ENCODE results near the gene RPH3AL. TPM values are rescaled to one million over a fixed set of nuclear protein-coding genes. Genes with fewer than 3 reads are reported as not detected.

The RPH3AL gene
- total RNA-seq, 2 donors from 2014 or later: 2.6 to 6.8 TPM

DNA sequence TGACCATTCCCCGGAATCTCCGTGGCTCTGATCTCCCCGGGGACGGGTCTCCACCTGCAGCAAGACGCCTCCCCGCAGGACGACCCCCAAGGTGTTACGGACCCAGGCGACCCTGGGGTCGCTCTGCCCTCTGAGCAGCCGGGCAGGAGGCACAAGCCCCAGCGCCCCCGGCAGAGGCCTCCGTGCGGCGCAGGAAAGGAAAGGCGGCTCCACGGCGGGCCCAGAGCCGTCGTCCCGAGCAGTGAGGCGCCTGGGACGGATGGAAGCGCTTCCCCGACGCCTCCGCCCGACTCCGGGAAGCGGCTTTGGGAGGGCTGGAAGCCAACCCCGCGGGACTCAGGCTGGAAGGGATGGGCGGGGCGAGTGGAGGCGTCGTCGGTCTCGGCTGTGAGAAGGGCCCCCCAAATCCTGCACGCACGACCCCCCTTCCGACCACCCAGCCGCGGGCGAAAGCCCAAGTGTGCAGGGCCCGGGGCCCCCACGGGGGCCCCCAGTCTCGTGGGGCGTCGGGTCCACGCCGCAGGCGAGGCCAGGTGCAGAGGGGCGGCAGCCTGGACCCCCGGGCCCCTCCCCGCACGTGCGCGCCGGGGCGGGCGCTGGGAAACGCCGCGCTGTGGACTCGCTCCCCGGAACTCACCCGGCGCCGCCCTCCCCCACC lies 32.7 kb upstream of the RPH3AL start:
- DNase-seq (ENCODE audit: low spot score) (no peak), ATAC-seq (peak in 1 of 2 donors; percentile 21)
- peaks cover 13 to 18% of the 10 kb centered on the region in 2 donors for H3K4me1 Mint-ChIP-seq (ENCODE audit: low read depth in 2 of 2)
- H3K4me3 Mint-ChIP-seq: peak overlapping the region; percentile 41
- no peaks in the 10 kb centered on the region for H3K9me3 Mint-ChIP-seq
- peaks cover 21 to 24% of the 10 kb centered on the region in 2 donors for H3K27me3 Mint-ChIP-seq
- no peak overlapping the region for H3K27ac Mint-ChIP-seq
- H3K36me3 Mint-ChIP-seq: no peaks in the 10 kb centered on the region

DNA sequence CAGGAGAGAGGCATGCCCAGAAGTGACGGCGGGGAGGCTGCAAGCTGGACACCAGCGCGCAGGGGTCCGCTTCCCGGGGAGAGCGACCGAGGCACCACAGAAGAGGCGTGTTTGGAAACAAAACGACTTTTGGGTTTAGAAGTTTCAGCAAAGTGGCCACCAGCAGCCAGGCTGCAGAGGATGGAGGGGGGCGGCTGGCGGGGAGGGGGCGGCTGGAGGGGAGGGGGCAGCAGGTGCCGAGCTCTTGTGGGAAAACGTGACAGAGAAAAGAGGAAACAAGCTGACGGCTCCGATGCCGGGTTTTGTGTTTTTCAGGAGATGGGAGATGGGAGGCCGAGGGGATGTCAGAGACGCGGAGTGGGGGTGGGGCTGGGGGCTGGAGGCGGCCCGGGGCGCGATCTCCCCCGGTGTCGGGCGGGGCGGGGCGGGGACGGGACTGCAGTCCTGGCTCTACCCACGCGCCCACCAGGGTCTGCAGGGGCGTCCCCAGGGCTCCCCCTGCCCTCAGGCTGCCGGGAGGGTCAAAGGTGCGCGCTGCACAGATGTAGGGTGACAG lies 32.1 kb upstream of the RPH3AL start:
- H3K36me3 Mint-ChIP-seq: no peaks in the 10 kb centered on the region
- peaks cover 21 to 24% of the 10 kb centered on the region in 2 donors for H3K27me3 Mint-ChIP-seq
- no peaks in the 10 kb centered on the region for H3K9me3 Mint-ChIP-seq
- ATAC-seq: no peak
- no peak for DNase-seq (ENCODE audit: low spot score)
- H3K27ac Mint-ChIP-seq: peak overlapping the region in 1 of 2 donors; percentile 5
- H3K4me3 Mint-ChIP-seq: peak overlapping the region; percentile 71
- peaks cover 13 to 18% of the 10 kb centered on the region in 2 donors for H3K4me1 Mint-ChIP-seq (ENCODE audit: low read depth in 2 of 2)

DNA sequence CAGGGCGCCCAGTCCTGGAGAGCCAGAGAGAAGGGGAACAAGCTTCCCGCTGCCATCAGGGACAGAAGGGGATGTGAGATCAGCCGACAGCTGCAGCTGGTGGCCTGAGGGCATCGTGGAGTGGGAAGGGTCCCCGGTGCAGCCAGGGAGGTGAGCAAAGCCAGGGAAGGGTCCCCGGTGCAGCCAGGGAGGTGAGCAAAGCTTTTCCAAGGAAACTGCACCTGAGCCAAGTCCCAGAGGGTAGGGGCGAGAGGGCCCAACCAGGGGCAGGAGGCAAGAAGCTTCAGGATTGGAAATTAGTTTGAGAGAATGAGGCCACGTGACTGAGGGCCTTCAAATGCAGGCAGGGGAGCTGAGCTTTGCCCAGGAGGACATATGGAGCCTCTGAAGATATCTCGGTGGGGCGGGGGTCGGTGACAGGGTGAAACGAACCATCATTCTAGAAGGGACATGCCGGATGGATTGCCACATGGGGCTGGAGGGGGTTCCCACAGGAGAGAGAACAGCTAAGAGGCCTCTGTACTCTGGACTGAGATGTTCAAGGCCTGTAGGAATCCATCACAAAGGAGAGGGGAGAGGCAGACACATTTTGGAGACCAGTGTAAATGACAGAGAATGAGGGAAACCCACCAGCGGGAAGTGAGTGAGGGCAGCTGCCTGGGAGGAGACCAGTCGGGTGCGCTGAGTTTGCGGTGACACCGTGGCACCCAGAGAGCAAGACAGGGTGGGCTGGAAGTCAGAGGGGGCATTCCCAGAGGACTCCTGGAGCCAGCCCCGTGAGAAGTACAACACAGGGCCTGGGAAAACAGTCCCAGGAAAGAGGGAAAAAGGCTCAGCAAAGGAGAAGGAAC lies 31.4 kb upstream of the RPH3AL start:
- H3K36me3 Mint-ChIP-seq: no peaks in the 10 kb centered on the region
- ATAC-seq (no peak), DNase-seq (ENCODE audit: low spot score) (no peak)
- peaks cover 21 to 24% of the 10 kb centered on the region in 2 donors for H3K27me3 Mint-ChIP-seq
- no peaks in the 10 kb centered on the region for H3K9me3 Mint-ChIP-seq
- H3K27ac Mint-ChIP-seq: peak overlapping the region in 1 of 2 donors; percentile 5
- H3K4me1 Mint-ChIP-seq (ENCODE audit: low read depth in 2 of 2): peaks cover 13 to 18% of the 10 kb centered on the region in 2 donors
- H3K4me3 Mint-ChIP-seq: peak overlapping the region; percentile 71

DNA sequence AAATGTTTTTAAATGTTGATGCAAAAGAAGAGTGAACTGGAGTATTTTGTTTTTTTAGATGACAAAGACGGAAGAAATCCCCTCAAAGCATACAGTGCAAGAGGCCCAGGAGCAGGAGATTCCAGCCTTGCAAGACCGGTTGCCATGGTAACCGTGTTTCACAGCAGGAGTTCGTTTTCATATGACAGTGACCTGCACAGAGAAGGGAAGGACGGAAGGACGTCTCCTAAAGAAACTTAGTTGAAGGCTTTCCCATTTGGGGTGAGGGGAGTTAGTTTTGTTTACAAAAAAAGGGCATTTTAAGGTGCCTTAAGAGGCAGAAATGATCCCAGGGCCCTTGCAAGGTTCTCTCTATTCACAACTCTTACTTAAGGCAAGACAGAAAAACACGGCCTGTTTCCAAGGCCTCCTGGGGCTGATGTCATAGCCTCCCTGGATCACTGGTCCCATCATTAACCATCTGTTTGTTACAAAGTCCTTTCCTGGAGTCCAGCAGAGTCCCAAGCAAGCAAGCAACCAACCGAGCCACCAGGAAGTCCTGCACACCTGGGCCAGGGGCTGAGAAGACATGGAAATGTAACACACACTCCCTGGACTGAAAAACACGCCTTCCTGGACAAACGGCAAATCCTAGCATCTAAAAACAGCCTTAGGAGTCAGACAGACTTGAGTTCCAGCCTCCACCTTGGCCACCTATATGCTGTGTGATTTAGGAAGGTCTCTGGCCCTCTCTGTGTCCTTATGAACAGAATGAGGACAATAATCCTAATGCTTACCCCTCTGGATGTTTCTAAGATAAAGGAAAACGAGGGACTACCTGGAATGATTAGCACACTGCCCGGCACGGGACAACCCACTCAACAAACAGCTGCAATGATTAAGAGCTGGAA lies 30.3 kb upstream of the RPH3AL start:
- Mint-ChIP-seq H3K27me3 (peaks cover 20 to 22% of the 10 kb centered on the region in 2 donors), H3K27ac (peak overlapping the region in 1 of 2 donors; percentile 5), H3K4me1 (ENCODE audit: low read depth in 2 of 2) (peaks cover 13 to 18% of the 10 kb centered on the region in 2 donors), H3K9me3 (no peaks in the 10 kb centered on the region), H3K36me3 (no peaks in the 10 kb centered on the region), H3K4me3 (peak overlapping the region; percentile 71)
- no peak for DNase-seq (ENCODE audit: low spot score)
- no peak for ATAC-seq

DNA sequence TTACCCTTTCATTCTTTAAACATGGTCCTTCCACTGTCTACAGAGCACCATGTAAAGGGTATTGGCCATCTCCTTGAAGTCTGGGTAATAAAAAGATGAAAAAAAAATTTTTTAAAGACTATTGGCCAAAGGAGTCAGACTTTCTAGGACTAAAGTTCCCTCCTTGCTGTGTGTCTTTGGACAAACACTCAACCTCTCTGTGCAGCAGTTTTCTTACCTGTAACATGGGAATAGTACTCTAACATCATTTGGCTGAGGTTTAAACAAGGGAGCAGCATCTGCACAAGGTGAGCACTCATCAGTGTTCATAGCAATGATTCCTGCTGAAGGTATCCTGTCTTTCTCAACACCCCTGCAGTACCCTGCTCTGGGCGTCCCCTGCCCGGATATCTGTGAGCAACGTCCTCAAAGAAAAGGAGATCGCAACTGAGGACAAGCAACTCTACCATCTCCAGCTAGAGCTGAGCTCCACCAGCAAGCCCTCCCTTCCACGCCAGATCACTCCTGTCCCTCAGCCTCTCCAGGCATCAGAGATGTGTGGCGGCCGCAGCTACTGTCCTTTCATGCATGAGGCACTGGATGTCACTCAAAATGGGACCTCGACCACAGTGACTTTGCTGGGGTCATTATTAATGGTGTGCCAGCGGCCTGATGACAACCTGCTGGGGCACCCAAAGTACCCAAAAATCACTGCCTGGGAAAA lies 29.5 kb upstream of the RPH3AL start:
- Mint-ChIP-seq H3K4me3 (no peak overlapping the region), H3K9me3 (no peaks in the 10 kb centered on the region), H3K4me1 (ENCODE audit: low read depth in 2 of 2) (peaks cover 13 to 18% of the 10 kb centered on the region in 2 donors), H3K27me3 (peaks cover 15 to 16% of the 10 kb centered on the region in 2 donors), H3K27ac (peak overlapping the region in 1 of 2 donors; percentile 15), H3K36me3 (no peaks in the 10 kb centered on the region)
- no peak for DNase-seq (ENCODE audit: low spot score)
- no peak for ATAC-seq

DNA sequence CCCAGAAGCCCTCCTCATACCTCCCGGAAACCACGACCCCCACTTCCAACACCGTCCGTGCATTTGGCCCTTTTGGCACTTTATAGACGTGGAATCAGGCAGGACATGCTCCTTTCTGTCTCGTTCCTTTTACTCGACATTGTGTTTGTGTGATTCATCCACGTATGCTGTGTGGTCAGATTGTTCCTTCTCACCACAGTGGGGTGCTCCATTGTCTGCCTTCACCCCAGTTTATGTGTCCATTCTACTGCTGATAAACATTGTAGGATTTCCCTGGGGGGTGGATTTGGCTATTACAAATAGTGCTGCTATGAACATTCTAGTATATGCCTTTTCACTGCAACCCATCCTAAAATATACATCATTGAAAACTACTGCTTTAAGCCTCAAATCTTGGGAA lies 28.9 kb upstream of the RPH3AL start:
- Mint-ChIP-seq H3K27me3 (peaks cover 10 to 11% of the 10 kb centered on the region in 2 donors), H3K4me3 (no peak overlapping the region), H3K9me3 (no peaks in the 10 kb centered on the region), H3K27ac (peak overlapping the region in 1 of 2 donors; percentile 15), H3K4me1 (ENCODE audit: low read depth in 2 of 2) (peaks cover 13 to 18% of the 10 kb centered on the region in 2 donors), H3K36me3 (no peaks in the 10 kb centered on the region)
- DNase-seq (ENCODE audit: low spot score) (no peak), ATAC-seq (no peak)

DNA sequence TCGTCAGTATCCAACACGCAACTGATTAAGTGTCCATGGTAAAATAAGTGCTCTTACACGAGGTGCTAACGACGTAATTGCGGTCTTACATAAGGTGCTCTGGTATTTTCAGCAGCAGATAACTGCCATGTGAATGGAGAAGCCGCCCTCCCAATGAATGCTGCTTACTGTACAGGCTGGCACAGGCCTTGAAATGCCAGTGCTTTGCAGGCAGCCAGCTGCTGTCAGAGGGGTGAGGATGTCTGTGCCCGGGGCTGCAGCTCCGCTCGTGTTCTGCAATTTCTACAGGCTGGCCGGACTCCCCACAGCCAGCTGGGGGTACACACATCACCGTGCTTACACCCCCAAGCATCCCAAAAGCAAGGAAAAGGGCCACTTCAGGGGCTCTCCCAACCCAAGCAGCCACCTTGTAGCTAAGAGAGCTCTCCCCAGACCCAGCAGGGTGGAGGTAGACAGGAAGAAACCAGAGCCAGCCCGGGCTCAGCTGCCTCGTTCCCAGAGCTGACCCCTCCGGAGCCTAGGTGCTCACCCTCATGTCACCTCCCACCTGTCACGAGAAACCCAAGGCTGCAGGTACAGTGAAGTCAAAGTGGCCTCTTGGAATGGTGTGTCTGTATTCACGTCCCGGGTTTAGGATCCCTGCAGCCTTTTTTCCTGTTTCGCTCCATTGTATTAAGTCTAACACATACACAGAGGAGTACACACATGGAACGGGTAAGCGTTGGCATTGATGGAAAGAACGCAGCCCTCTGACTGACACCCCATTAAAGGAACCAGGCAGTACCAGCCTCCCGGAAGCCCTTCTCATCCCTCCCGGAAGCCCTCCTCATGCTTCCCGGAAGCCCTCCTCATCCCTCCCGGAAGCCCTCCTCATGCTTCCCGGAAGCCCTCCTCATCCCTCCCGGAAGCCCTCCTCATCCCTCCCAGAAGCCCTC lies 27.2 kb upstream of the RPH3AL start:
- Mint-ChIP-seq H3K4me1 (ENCODE audit: low read depth in 2 of 2) (peaks cover 13 to 18% of the 10 kb centered on the region in 2 donors), H3K27ac (no peak overlapping the region), H3K36me3 (no peaks in the 10 kb centered on the region), H3K27me3 (peaks cover 10 to 11% of the 10 kb centered on the region in 2 donors), H3K9me3 (no peaks in the 10 kb centered on the region), H3K4me3 (no peak overlapping the region)
- no peak for DNase-seq (ENCODE audit: low spot score)
- no peak for ATAC-seq

DNA sequence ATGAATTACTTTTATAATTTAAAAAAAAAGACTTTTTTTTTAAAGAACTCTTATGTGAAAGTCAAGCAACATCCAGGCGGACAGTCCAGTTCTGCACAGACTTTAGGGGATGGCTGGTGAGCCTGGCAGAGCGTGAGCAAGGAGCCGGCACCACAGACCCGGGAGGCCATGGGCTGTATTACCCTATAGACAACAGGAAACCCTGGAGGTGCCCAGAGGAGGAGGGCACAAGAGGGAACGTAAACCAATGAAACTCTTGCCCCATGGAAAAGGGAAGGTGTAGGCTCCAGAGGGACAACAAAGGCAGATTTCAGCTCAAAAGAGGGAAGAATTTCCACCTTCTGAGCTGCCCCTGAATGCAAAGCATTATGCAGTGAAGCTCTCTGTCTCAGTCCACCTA lies 25.5 kb upstream of the RPH3AL start:
- ATAC-seq: no peak
- Mint-ChIP-seq H3K36me3 (no peaks in the 10 kb centered on the region), H3K27ac (no peak overlapping the region), H3K27me3 (no peaks in the 10 kb centered on the region), H3K9me3 (no peaks in the 10 kb centered on the region), H3K4me1 (ENCODE audit: low read depth in 2 of 2) (peaks cover 5% of the 10 kb centered on the region in 2 donors), H3K4me3 (no peak overlapping the region)
- DNase-seq (ENCODE audit: low spot score): no peak

DNA sequence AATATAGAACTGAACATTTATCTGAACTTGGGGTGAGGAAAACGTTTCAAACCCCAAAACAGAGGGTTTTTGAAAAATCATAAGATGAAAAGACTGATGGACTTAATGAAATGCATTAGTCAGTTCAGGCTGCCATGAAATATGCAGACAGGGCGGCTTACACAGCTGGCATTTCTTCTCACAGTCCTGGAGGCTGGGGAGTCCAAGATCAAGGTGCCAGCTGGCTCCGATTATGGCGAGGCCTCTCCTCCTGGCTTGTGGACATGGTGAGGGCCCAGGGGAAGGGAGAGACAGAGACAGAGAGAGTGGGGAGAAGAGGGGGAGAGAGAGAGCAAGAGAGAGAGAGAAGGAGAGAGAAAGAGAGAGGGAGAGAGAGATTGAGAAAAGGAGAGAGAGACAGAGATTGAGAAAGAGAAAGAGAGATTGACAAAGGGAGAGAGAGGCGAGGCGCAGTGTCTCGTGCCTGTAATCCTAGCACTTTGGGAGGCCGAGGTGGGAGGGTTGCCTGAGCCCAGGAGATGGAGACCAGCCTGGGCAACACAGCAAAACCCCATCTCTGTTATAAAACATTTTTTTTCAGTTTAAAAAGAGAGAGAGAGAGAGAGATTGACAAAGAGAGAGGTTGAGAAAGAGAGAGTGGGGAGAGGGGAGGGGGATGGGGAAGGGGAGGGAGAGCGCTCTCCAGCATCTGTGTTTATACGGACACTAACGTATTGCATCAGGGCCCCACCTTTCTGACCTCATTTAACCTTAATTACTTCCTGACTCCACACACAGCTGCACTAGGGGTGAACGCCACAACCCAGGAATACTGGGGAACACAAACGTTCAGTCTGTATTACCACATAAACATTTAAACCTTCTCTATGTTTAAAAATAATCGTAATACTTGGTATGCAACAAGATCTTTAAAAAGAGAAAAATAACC lies 24.6 kb upstream of the RPH3AL start:
- DNase-seq (ENCODE audit: low spot score): no peak
- no peak for ATAC-seq
- Mint-ChIP-seq H3K36me3 (no peaks in the 10 kb centered on the region), H3K4me1 (ENCODE audit: low read depth in 2 of 2) (peaks cover 5 to 7% of the 10 kb centered on the region in 2 donors), H3K9me3 (no peaks in the 10 kb centered on the region), H3K4me3 (no peak overlapping the region), H3K27me3 (no peaks in the 10 kb centered on the region), H3K27ac (no peak overlapping the region)

DNA sequence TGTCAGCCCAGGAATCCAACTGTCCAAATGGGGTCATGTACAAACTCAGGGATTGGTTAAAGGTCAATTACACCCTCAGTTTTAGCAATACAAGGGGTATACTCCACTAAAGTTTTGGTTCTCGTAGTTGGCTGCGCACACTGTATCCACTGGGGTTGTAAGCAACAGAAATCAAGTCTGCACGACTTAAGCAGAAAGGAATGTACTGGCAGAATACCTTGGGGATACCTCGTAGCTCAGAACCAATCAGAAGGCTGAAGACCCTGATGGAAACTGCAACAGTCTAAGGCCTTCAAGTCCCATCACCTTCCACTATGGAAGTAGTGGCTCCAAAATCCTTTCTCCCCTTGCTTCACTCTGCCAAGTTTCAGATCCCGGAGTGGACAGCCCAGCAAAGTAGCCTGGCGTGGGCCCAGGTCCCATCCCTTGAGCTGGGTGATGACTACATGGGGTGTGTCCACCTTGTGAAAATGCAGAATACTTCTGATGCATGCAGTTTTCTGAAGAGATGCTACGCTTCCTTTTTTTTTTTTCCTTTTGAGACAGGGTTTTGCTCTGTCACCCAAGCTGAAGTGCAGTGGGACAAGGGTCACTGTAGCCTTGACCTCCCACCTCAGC lies 21.1 kb upstream of the RPH3AL start:
- no peaks in the 10 kb centered on the region for H3K9me3 Mint-ChIP-seq
- DNase-seq (ENCODE audit: low spot score) (no peak), ATAC-seq (no peak)
- H3K36me3 Mint-ChIP-seq: peaks cover 2% of the 10 kb centered on the region
- peaks cover 0 to 2% of the 10 kb centered on the region in 2 donors for H3K4me1 Mint-ChIP-seq (ENCODE audit: low read depth in 2 of 2)
- no peaks in the 10 kb centered on the region for H3K27me3 Mint-ChIP-seq
- H3K27ac Mint-ChIP-seq: no peak overlapping the region
- no peak overlapping the region for H3K4me3 Mint-ChIP-seq

All from natural killer cell treated with Interleukin-12 subunit alpha and Interleukin-12 subunit beta and Interleukin-15 and Interleukin-18, amount 100 ng/mL, for 72 hours (primary cell).